Measurements from ENCODE around the gene SLMAP. TPM values are rescaled to one million over a fixed set of nuclear protein-coding genes. Genes with fewer than 3 reads are reported as not detected.

SLMAP gene
- total and polyA plus RNA-seq, 2 of the 13 experiments (the other 11 are each of a cell fraction or from before 2014, with no cell fraction given) = 24.0 to 48.3 TPM

GRCh38 chr3:57764794-57765193 is 8.7 kb downstream of the SLMAP start:
- no peak overlapping the region for H2AFZ ChIP-seq (ENCODE audit: low read length)
- DNase-seq (ENCODE audit: low spot score) (no peak), ATAC-seq (no peak), FAIRE-seq (no peak)
- peaks cover 85% of the 10 kb centered on the region for H3K79me2 ChIP-seq (ENCODE audit: insufficient read depth, low read length)
- POLR2A ChIA-PET = interaction anchor here (0.9 kb wide), 1 partner anchor 9 kb away, joined by 3 read pairs; the partner anchor contains the start of gene SLMAP
- in situ Hi-C loops (cut with HindIII; ENCODE audit: extremely low pct_ligation_motif_present, low pct_unique_long_range_greater_than_20kb) = no loop called here
- H4K20me1 ChIP-seq (ENCODE audit: insufficient read depth, low read length) = peaks cover 32% of the 10 kb centered on the region
- peaks cover 3 to 22% of the 10 kb centered on the region in 2 experiments; a peak in 4 of 5 replicates for H3K36me3 ChIP-seq (replicated peaks in 1 of 2; ENCODE audit: control insufficient read depth in 1 of 2, insufficient read depth in 2 of 2, low read length in 2 of 2)
- CTCF ChIA-PET (ENCODE audit: low intra/inter-chr PET ratio, low total read pairs) = no interaction called here
- TSS peak; percentile 31 for BruUV-seq (replicated peaks)
- 97% methylated on average over 2 of the region's 2 CpGs for WGBS (ENCODE audit: low lambda C conversion rate)
- H3K27ac ChIP-seq (ENCODE audit: extremely low read length, insufficient read depth, low read length) = no peak overlapping the region
- H3K4me2 ChIP-seq (ENCODE audit: low read depth, low read length) = 0 out of 2 replicates have a peak overlapping the region, but pooled peaks have one; percentile 23
- H3K4me3 ChIP-seq (replicated peaks in 1 of 3; ENCODE audit: insufficient read depth in 1 of 3, low read depth in 2 of 3, low read length in 3 of 3) = no peak overlapping the region
- no peaks in the 10 kb centered on the region for H3K27me3 ChIP-seq (ENCODE audit: control insufficient read depth in 1 of 2, insufficient read depth in 2 of 2, low read length in 2 of 2)
- intact Hi-C loops (cut with micrococcal nuclease; ENCODE audit: unreplicated experiment) = no loop called here
- H3K9me3 ChIP-seq (ENCODE audit: low read length) = no peaks in the 10 kb centered on the region
- peaks cover 62% of the 10 kb centered on the region for H3K4me1 ChIP-seq (ENCODE audit: insufficient read depth, low read length)
- H3K9ac ChIP-seq (ENCODE audit: insufficient read depth, low read depth, low read length) = no peak overlapping the region
- TF ChIP-seq ZNF784 (CRISPR knock-in tag; IDR thresholded peaks at IDR 0.05; ENCODE audit: borderline replicate concordance) (no peak), MIER3 (CRISPR knock-in tag; IDR thresholded peaks at IDR 0.05; ENCODE audit: borderline replicate concordance) (no peak), TBX2 (CRISPR knock-in tag; IDR thresholded peaks at IDR 0.05; ENCODE audit: borderline replicate concordance) (no peak), CTCF (CRISPR knock-in tag; IDR thresholded peaks at IDR 0.05) (no peak), HBP1 (CRISPR knock-in tag; IDR thresholded peaks at IDR 0.05; ENCODE audit: low read depth) (no peak), GMEB1 (CRISPR knock-in tag; IDR thresholded peaks at IDR 0.05; ENCODE audit: borderline replicate concordance) (no peak), MLXIP (CRISPR knock-in tag; IDR thresholded peaks at IDR 0.05; ENCODE audit: borderline replicate concordance) (no peak), ZNF839 (CRISPR knock-in tag; IDR thresholded peaks at IDR 0.05; ENCODE audit: borderline replicate concordance) (no peak), ZNF362 (CRISPR knock-in tag; IDR thresholded peaks at IDR 0.05; ENCODE audit: borderline replicate concordance) (no peak), GLMP (CRISPR knock-in tag; IDR thresholded peaks at IDR 0.05; ENCODE audit: borderline replicate concordance) (no peak), NBN (conservative IDR thresholded peaks at IDR 0.05) (no peak), ZNF326 (CRISPR knock-in tag; IDR thresholded peaks at IDR 0.05; ENCODE audit: borderline replicate concordance) (no peak)
